IPS-11a (cell line): Measurements from ENCODE around the gene DDN.

Experiments
- H3K4me3 ChIP-seq: one replicate; pipeline ENCODE4 v1.5.1; 2013; ENCODE audit warnings: low read depth, low read length, control low read depth

Gene DDN

DNA sequence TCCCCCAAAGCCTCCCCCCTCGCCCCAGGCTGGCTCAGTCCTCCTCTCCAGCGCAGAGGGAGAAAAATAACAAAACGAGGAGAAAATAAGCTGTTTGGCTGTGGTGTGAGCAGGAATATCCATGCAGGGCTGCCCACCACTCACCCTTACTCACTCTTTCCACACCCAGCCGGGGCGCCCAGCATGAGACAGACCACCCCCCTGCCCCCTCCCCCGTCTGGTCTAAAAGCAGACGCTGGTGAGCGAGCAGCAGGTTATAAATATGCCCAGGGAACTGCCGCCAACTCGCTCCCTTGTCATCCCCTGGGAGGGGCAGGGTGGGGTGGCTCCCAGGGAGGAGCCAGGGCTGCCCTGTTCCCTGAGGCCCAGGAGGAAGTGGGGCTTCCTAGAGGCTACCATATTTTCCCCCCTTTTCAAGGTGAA, 13.7 kb downstream of the DDN start:
- no peak overlapping the region for H3K4me3 ChIP-seq

- no peak overlapping the region for H3K4me3 ChIP-seq
These were observed 16.6 kb downstream of the DDN start for GRCh38 chr12:48982397-48983080.

- H3K4me3 ChIP-seq, result peak overlapping the region; percentile 4
These were observed 17.4 kb downstream of the DDN start for GRCh38 chr12:48981757-48982157.

DNA sequence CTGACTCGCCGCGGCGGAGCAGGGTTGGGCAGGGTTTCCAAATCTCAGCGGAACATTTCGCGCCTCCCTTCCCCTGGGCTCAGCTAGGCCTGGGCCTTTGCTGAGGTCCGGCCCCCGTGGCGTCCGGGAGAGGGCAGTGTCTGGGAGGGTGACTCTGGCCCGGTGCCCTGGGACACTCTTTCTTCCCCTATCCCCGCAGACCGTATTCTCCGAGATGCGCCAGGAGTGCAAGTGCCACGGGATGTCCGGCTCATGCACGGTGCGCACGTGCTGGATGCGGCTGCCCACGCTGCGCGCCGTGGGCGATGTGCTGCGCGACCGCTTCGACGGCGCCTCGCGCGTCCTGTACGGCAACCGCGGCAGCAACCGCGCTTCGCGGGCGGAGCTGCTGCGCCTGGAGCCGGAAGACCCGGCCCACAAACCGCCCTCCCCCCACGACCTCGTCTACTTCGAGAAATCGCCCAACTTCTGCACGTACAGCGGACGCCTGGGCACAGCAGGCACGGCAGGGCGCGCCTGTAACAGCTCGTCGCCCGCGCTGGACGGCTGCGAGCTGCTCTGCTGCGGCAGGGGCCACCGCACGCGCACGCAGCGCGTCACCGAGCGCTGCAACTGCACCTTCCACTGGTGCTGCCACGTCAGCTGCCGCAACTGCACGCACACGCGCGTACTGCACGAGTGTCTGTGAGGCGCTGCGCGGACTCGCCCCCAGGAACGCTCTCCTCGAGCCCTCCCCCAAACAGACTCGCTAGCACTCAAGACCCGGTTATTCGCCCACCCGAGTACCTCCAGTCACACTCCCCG, 18.0 kb downstream of the DDN start:
- peak overlapping the region; percentile 48 for H3K4me3 ChIP-seq

GRCh38 chr12:48980389-48980952, 18.7 kb downstream of the DDN start:
- H3K4me3 ChIP-seq, result peak overlapping the region; percentile 48

GRCh38 chr12:48979602-48980388, 19.4 kb downstream of the DDN start:
- peak overlapping the region; percentile 1 for H3K4me3 ChIP-seq

GRCh38 chr12:48978741-48979601, 20.2 kb downstream of the DDN start:
- H3K4me3 ChIP-seq, result no peak overlapping the region

DNA sequence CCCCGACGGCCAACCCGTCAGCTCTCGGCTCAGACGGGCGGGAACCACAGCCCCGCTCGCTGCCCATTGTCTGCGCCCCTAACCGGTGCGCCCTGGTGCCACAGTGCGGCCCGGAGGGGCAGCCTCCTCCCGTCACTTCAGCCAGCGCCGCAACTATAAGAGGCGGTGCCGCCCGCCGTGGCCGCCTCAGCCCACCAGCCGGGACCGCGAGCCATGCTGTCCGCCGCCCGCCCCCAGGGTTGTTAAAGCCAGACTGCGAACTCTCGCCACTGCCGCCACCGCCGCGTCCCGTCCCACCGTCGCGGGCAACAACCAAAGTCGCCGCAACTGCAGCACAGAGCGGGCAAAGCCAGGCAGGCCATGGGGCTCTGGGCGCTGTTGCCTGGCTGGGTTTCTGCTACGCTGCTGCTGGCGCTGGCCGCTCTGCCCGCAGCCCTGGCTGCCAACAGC, 20.9 kb downstream of the DDN start, which contains the start of gene WNT1:
TSS of gene WNT1 (plus strand) at position 32 of the 450 bp plus-strand sequence. CDS start at position 361, 329 bp downstream.
- H3K4me3 ChIP-seq, result no peak within 1 kb of the TSS

DNA sequence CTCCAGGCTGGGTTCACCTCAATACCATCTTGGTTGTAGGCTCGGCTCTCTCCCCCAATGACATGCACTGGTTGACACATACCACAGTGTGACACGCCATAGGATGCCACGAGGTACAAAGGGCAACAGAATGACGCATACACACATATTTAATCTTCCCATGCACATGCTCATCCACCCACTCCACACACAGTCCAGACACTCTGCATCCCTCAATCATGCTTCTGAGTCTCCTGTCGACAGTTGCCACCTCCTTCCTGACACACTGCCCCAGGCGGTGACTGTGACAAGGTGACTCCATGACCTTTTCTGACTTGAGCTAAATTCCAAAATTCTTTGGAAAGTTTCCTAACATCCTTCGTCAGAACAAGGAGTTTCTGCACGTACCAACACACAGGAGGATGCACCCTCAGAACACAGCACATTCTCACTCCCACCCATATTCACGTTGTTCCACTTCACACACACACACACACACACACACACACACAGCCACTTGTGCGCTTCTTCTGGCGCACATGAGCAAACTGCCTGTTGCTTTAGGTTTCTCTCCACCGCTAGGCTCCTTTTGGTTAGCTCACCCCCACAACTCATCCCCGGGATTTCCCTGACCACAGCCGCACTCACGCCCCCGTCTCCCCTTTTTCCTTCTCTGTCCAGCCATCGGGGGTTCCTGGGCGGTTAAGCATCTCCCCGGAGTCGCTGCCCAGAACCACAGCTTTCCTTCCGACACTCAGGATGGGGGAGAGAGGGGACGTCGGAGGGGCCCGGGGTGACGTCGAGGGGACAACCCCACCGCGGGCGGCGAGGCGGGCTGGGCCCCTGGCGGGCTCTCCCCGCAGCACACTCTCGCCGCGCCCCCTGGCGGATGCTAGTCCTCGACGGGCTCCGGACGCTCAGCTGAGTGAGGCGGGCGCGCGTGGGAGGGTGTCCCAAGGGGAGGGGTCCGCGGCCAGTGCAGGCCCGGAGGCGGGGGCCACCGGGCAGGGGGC, 21.6 kb downstream of the DDN start:
- no peak overlapping the region for H3K4me3 ChIP-seq

DNA sequence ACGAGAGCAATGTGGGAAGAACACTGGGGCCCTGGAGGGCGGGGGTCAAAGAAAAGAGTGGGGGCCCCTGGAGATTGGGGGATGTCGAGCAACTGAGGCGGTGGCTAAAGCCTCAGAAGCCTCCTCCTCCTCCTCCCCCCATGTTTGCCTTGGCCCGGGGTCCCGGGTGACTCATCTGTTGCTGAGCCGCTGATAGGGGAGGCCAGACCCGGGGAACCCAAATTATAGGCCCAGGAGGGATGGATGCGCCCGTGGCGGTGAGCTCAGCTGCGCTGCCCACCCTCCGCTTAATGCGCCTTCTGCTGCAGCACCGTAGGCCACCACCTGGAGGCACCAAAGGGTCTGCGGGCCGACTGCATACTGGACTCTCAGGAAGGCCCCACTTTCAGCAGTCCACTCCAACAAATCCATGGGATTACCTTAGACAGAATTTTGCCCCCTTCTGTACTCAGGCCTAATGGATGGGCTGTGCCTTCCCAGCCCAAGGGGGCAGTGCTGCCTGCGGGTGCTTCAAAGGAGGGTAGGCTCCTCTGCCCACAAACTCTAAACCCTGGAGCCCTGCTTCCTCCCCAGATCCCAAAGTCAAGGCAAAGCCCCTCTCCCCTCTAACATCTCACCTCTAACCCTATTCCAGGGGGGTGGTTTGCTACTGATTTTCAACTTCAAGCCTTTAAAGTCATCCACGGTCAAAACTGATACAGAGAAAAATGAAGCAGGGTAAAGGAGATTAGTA, 25.1 kb downstream of the DDN start:
- H3K4me3 ChIP-seq, result no peak overlapping the region

DNA sequence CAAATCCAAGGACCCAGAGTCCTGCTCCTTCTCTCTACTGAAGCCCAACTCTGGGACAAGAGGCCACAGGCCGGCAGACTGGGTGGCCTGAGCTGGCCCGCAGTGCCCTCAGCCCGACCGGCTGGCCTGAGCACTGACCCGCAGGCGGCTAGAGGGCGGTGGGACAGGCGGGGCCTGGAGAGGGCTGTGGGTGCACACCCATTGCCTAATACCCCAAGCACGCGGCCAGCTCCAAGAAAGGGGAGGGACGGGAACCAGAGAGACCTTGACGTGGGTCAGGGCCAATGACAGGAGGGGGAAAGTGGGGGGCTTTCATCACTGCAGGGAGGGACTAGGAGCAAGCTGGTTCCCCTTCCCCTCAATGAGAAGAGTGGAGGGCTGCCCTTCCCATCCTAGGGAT, 25.6 kb downstream of the DDN start:
- H3K4me3 ChIP-seq, result no peak overlapping the region

- H3K4me3 ChIP-seq, result no peak overlapping the region
These were observed 26.2 kb downstream of the DDN start for GRCh38 chr12:48972952-48973483.

DNA sequence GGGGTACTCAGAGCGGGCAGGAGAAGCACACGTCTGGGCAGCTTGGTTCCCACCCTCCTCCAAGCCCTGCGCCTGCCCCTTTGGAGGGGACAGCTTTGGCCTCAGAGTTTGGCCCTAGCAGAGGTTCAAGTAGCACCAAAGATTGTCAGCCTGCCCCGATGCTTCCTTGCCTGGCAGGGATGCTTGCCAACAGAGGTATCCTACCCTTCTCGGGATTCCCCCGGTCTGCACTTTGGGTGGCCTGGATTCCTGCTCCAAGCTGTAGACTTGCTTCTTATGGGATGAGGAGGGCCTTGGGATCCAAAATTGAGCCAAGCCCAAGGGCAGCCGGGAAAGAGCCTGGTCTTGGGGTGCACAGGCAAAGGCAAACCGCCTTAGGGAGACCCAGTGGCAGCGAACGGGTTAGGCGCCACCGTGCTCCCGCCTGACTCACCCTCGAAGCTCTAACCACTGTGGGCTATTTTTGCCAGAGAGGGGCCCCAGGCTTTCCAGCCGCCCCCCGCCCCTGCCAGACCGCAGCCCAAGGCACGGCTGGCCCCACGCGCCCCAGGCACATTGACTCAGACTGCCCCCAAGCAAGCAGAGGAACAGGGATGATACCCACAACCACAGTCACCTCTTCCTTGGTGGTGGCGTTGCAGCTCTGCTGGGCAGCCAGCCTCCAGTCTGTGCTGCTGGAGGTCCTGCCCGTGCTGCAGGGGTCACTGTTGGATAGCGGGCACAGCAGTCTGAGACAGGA, 26.8 kb downstream of the DDN start:
- H3K4me3 ChIP-seq, result no peak overlapping the region

GRCh38 chr12:48970702-48971334, 28.4 kb downstream of the DDN start:
- H3K4me3 ChIP-seq, result no peak overlapping the region

DNA sequence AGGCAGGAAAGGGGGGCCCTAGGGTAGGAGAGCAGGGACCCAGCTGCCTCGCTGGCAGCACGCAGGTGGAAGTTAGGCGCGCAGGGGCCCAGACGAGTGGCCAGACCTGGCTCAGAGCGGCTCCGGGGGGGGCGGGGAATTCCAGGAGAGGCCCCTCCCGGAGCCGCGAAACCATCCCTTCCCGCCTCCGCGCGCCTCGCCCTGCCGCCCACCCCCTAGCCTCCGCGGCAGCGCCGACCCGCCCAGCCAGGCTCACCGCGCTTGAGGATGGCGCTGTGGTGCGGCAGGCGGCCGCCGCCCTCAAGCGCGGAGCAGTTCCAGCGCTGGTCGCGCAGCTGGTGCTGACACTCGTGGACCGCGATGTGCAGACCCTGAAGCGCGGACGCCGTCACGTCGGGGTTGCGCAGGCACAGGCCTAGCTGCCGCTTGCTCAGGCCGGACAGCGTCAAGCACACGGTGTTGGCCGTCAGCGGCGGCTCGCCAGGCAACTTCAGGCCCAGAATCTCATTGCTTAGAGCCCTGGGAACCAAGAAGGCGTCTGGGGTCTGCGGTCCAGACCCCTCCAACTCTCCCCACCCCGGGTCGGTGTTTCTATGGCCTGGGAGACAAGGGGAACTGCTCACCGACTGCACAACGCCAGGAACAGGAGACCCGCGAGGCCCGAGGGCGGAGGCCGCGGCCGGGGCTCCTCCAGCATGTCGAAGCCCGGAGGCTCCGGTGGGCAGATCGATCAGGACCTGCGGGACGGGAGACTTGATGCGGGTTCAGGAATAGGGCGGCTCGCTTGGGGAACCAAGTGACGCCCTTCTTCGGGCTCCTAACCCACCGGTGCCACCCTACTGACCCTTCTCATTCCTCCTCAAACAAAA, 29.1 kb downstream of the DDN start:
- H3K4me3 ChIP-seq, result peak overlapping the region; percentile 10
